Fibroblast of skin of abdomen (primary cell): ENCODE measurements around the gene ANKRD27.
"Not testable (repeated sequence)": the region's sequence is repeated elsewhere in the genome, so short reads cannot be mapped to it uniquely, and the experiment has no call there.

ENCODE experiments used
- DNase-seq: peaks from one replicate; pipeline ENCODE4 v3.0.0-alpha.2; 2013

The ANKRD27 gene

DNA sequence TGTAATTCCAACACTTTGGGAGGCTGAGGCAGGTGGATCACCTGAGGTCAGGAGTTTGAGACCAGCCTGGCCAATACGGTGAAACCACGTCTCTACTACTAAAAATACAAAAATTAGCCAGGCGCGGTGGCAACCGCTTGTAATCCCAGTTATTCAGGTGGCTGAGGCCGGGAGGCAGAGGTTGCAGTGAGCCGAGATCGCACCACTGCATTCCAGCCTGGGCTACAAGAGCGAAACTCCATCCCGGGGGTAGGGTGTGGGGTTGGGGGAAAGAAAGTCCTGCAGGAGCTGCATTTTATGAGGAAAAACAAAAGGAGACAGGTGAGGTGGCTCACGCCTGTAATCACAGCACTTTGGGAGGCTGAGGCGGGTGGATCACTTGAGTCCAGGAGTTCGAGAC lies 22.6 kb downstream of the ANKRD27 start:
- not testable (repeated sequence) for DNase-seq

DNA sequence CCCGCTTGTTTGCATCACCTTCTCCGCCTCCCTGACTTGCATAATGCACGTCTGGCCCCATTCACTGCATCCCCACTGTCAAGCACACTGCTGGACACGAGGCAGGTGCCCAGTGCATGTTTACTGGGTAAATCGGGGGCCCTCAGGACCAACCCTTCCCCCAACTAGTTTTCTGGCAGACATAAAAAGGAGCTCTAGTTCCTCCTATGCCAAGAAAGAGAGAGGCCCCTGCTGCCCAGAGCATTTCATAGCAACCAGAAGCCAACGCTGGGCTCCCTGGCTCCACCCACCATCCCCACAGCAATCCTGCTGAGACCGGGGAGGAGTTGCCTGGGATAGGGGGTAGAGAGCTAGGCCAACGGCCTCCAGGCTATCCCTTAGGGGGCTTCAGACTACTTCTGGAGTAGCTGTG lies 23.2 kb downstream of the ANKRD27 start:
- DNase-seq: no peak

DNA sequence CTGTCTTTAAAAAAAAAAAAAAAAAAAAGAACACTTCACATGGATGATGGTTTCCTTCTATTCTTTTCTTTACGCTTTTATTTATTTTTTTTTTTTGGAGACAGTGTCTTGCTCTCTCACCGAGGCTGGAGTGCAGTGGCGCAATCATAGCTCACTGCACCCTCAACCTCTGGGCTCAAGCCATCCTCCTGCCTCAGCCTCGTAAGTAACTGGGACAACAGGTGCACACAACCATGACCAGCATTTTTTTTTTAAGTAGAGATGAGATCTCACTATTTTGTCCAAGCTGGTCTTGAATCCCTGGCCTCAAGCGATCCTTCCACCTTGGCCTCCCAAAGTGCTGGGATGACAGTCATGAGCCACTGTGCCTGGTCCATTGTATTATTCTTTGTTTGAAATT lies 24.3 kb downstream of the ANKRD27 start:
- DNase-seq: no peak

DNA sequence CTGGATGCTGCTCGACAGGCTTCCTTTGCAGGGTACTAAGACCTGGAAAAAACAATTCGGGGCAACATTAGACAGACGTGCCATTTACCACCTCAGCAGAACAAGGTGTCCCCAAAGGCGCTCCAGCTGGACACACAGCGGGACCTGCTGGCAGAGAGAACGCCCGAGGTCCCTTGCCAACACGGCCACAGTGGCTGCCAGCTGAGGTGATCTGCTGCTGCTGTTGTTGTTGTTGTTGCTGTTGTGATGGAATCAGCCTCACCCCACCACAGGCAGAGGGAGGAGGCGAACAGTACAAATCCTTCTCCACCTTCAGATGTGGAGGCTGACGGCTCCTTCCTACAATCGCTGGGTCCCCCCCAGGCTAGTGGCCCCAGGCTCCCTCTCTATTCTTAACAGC lies 25.2 kb downstream of the ANKRD27 start:
- no peak for DNase-seq

DNA sequence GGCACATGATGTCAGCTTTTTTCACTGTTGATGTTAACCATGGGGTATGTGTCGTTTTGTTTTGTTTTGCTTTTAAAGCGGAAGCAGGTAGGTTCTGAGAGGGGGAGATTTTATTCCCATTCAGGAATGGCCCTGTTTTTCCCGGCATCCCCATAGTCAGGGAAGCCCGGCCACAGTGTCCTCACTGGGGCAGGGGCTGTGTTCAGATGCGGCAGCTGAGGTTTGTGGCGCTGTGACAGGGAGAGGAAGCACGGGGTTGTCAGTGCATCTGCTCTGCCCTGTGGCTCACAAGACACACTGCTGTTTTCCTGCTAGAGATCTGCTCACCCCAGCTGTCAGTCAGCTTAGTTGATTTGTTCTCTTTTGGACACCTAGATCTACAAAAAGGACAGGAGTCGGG lies 27.6 kb downstream of the ANKRD27 start:
- no peak for DNase-seq

DNA sequence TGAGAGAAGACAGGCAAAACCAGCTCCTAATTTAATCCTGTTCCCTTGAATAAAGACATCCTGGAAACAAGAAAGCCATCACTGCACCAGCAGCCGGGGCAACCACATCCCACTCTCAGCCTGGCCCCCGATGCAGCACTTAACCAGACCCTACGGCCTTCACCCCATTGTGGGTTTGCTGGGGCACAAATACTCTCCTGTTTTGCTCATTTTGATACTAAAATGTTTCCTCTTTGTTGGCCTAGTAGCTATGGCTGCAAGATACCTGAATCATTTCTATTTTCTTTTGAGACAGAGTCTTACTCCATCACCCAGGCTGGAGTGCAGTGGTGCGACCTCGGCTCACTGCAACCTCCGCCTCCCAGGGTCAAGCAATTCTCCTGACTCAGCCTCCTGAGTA lies 28.4 kb downstream of the ANKRD27 start:
- DNase-seq: no peak

DNA sequence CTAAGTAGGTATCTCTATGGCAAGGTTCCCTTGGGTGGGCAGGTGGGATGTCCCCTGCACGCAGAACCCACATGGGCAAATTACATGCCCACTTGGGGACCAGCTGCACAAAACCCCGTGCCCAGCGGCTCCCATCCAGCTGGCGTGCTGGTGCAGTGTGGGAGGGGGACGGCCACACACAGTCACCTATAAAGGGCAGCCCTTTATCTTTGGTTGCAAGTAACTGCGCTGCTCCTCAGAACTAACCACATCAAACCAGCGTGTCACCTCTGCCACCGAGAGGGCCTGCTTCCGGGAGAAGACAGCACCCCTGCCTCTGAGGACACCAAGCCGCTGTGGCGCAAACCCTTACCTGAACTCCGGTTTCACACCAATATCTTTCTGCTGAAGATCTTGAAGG lies 32.2 kb downstream of the ANKRD27 start:
- no peak for DNase-seq

DNA sequence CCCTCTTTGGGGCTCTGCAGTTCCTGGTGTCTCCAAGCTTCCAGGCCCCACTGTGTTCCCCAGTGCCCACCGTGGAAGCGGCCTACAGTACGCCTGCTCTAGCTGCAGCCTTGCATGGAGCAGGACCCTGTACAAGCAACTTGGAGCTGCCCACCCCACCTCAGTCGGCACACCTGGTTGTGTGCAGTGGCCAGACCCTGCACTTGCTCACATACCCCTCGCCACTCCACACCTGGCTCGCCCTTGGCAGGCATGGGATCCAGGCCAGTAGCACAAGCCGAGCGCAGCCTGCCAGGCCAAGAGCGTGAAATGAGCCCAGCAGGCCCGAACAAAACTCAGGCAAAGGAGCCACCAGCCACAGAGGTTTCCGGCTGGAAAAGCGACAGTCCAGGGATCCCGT lies 36.4 kb downstream of the ANKRD27 start:
- no peak for DNase-seq

DNA sequence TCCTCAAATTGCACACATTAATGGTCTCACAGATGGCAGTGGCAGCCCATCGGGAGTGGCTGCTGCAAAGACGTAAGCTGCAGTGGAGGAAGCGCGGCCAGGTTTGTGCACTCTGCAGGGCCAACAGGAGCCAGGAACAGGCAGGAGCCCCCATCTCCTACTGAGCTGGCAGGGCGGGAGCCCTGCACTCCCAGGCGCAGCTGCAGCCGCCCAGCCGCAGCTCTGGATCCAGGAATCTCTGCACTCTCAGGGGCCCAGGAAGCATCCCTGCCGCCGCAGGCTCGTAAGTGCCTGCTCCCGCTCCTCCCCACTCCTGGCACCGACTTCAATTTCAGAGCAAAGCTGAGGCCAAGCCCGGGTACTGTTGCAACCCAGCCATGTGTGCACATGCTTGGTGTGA lies 37.5 kb downstream of the ANKRD27 start:
- DNase-seq: no peak

DNA sequence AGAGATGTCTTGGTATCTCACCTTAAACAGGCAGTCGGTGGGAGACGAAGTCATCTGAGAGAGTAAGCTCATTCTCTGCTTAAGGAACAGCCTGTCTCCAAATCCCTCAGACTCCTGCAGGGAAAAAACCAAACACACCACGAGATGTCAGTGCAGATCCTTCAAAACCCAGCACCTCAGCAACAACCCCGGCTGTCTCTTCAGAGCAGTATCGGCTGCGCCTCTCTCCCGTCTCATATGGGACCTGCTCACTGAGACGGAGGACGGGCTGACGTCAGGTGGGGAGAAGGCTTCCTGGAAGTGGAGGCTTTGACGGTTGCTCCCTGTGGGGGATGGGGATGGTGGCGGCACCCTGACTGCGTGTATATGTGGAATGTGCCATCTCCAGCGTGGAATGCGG lies 43.6 kb downstream of the ANKRD27 start:
- DNase-seq: no peak

DNA sequence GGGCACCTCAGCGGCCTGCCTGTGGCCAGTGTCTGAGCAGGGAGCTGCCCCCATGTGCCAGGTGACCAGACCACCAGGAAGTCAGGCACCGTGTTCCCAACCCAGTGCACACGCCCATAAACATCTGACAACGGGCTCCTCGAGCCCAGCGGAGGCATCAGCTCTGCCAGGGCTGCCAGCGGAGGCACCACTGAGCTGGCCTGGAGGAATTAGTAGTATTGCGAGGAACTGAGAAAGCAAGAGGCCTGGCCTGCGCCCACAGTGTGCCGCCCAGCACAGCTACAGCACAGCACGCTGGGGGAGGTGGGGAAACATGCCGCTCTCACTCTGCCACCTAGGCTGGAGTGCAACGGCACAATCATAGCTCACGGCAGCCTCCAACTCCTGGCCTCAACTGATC lies 44.6 kb downstream of the ANKRD27 start:
- DNase-seq: no peak

DNA sequence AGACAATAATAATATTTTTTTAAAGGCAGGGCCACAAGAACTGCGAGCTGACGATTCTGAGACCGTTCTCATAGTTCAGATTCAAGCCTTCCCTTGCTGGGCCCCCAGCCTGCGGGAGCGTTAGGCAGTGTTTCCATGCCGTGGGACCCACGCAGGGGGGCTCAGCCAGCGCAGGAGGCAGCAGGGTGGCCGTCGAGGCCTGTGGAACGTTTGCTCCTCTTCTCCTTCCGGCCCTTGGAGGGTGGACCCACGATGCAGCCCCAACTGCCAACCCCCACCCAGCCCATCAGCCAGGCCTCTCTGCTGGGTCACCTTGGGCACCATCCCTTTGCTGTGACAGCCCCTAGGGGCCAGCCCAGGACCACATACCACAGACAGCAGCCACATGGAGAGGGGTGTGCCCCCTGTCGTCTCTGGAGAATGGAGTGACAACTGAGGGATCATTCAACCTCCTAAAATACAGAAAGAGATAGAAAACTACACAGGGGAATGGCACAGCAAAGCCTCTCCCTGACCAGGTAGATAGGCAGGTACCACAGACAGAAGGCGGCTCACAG lies 47.2 kb downstream of the ANKRD27 start:
- DNase-seq: no peak

DNA sequence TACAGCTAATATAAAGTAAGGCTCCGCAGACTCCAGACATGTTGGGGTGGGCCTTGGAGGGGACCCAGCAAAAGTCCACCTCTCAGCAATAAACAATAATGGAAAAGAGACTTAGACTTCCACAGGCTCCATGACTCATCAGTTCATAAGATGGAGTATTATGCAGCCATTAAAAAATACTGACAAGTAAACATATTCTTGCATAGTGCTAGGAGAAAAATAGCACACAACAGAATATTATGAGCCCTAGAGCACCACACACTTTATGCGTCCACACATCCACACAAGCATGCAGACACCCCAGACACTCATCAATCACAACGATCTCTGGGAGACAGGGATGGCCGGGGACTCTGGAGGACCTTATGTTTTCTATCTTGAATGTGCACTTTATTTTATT lies 48.0 kb downstream of the ANKRD27 start:
- DNase-seq: no peak

DNA sequence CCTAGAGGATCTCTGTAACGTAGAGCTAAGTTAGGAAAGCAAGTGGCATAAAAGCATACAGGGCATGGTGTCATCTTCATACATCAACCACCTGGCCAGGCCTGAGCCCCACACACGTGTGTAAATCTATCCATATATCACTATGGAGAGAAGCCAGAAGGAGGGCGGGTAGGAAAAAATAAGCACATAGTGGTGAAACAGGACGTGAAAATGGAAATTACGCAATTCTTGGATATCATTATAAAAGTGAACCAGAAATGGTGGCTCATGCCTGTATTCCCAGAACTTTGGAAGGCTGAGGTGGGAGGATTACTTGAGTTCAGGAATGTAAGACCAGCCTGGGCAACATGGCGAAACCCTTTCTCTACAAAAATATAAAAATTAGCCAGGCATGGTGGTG lies 50.6 kb downstream of the ANKRD27 start:
- no peak for DNase-seq

DNA sequence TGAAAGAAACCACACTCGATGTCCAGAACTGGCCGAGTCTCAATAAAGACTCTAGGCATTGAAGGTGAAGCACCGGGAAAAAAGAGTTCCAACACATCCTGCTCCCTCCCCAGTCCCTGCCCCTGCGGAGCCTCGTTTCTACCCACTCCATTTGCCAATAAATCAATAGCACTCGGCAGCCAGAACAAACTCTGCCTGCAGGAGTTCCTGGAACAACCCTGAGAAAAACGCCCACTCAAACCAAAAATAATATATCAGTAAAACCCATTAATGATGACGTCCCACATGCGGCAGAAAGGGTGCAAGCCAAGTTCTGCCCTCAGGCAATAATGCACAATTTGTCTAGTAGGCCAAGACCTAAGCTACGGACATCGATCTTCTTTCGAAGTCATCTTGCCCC lies 53.0 kb downstream of the ANKRD27 start:
- DNase-seq: no peak

DNA sequence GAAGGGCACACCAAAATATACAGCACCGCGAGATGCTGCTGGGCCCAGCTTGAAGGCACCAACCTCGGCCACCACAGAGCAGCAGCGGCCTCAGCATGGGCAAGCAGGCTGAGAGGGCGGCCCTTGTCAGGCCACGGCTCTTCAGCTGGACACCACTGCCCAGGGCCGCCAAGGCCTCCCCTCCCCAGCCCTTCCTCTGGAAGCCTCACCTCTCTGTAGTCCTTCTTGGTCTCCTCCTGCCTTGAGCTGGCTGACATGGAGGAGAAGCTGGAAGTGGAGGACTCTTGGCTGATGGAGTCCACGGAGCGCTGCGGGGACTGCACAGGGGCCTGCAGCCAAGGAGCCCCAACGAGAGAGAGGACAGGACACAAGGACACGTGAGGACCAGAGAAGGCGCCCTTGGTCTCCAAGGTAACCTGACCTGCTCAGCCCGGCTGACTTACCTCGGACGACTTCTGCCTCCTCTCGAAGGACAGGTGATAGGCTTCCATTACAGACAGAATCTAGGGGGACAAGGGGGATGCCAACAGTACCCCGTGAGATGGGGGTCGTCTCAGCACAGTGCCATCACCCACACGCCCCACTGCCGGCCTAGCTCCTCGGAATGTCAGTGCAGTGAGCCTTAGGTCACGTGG lies 55.8 kb downstream of the ANKRD27 start:
- DNase-seq: no peak

DNA sequence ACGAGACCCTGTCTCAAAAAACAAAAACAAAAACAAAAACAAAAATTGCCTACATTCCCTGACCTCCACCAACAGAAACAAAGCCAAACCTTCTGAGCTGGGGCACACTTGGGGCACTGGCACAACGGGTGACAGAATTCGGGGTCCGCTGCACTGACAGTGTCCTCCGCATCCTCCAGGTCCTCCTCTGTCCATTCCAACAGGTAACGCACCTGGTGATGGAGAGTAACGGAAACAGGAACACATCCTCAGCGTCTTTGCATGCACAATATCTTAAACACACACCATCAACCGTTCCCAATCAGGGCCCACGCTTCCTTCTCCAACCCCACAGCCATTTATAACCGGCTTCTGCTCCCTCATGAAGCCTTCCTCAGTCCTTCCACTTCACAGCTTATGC lies 59.4 kb downstream of the ANKRD27 start:
- DNase-seq: no peak

DNA sequence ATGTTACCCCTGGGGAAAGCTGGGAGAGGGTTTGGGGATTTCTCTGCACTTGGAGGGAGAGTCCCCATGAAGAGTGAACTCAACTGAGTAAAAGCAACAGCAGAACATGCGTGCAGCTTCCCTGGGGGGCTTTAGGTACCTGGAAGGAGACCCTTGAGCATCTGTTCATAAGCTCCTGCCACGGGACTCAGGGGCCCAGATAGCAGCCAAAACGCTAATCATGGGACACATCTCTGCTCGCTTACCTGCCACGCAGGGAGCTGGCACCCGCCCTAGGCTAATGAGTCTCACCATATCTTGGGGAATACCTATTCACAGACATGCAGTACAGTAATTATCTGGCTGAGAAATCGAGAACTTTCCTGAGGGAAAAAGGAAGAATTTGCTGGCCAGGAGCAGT lies 60.1 kb downstream of the ANKRD27 start:
- DNase-seq: no peak

DNA sequence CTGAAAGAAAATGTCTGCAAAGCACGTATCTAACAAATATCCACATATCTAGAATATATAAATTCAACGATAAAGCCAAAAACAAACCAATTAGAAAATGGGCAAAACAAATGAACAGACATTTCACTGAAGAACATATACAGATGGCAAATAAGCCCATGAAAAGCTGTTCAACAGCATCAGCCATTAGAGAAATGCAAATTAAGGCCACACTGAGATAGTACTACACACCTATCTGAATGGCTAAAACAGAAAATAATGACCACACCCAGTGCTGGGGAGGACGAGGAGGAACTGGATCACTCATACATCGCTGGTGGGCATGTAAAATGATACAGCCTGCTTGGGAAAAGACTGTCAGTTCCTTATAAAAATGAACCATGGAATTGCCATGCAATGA lies 62.0 kb downstream of the ANKRD27 start:
- DNase-seq: no peak

DNA sequence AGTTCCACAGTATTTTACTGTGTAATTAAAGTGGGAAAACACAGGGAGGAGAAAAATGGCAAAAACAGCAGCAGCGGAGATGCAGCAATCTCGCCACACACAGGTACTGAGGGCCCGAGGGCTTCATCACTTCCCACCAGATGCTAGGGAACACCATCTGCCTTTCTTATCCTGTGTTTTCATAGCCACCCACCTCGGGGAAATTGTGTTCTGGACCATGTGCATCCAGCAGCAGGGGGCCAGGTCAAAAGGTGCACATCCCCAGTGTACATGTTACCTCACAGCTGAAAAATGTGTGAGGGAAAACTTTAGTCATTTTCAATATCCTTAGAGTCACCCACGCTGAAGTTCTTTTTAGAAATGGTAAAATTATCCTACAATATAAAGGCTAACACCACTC lies 63.8 kb downstream of the ANKRD27 start:
- no peak for DNase-seq

DNA sequence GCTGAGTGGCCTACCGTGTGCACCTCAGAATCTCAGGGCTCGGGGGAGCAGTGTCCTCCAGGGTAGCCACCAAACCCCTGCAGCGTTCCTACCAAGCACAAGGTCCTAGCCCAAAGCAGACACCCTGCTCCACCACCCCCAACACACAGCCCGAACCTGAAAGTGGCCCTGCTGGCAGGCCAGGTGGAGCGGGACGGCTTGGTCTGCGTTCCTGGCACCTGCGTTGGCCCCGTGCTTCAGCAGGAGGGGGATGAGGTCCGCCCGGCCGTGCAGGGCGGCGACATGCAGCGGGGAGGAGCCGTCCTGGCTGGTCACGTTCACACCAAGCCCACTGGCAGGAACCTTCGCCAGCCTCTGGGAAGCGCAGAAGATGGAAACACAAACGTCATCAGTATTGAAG lies 67.5 kb downstream of the ANKRD27 start:
- no peak for DNase-seq

DNA sequence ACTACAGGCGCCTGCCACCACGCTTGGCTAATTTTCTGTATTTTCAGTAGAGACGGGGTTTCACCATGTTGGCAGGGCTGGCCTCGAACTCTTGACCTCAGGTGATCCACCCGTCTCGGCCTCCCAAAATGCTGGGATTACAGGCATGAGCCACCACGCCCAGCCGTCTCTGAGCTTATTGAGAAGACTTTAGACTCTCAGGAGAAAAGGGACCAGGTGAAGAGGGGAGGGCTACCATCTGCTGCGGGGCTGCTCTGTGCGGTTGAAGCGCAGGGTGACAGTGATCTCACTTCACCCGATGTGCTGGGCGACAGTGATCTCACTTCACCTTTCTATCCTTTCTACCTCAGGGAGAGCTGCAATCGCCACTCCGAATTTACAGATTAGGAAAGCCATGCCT lies 68.7 kb downstream of the ANKRD27 start:
- no peak for DNase-seq

DNA sequence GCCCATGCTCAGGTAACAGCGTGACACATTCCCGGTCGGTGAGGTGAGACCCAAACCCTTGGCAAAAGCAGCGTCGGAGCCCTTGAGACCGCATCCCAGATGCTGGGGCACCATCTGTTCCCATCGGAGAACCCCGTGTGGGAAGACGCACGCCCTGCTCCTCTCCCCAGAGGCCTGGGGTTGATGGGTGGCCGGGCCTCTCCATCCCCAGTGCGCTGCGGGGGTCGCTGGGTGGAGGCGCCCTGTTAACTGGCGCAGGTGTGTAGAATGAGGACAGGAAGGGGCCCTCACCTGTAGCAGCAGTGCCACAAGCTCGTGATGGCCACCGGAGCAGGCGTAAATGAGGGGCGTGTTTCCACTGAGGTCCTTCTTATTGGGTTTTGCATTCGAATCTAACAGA lies 69.4 kb downstream of the ANKRD27 start:
- DNase-seq: no peak

DNA sequence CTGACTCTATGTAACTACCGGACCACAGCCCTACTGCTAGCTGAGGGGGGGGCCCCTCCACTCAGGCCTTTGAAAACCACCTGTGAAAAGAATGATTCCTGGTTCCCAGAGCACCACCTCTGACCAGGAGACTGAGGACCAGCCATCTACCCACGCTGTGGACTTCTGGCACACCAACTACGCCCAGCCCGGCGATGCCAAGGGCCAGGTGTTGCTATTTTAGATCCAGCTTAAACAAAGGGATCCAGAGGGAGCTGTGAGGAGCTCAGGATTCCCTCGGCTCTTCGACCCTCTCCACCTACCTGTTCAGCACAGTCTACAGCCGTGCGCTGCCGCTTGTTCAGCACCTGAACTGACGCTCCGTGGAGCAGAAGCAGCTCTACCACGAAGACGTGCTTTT lies 71.0 kb downstream of the ANKRD27 start:
- DNase-seq: no peak

DNA sequence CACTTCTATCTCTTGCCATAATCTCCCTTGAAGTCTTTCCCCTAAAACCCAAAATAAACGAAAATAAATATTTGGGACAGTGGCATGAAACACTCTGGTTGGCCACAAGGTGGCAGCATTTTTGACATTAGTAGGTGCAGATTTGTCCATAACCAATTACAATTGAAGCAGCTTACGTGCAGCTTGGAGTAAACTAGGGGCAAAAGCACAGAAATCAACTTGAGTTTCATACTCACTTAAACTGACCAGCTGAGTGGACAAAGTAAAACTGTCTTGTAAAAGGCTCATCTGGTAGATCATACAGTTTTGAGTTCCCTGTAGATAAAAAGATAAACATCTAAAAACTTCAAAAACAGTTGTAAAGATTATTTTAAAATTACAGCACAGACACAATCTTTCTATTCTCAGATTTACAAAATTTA lies 75.2 kb downstream of the ANKRD27 start:
- DNase-seq: peak; percentile 56
